H9 (cell line): Measurements from ENCODE around the gene SETBP1. TPM values are rescaled to one million over a fixed set of nuclear protein-coding genes. Genes with fewer than 3 reads are reported as not detected.

Experiments
- DNase-seq: peaks from one replicate; pipeline ENCODE4 v3.0.0-alpha.2; 2017
- H2AFZ ChIP-seq: one replicate; pipeline ENCODE4 v1.6.1; 2013; ENCODE audit warnings: mild to moderate bottlenecking, low read length, control low read depth, moderate library complexity
- H2AK5ac ChIP-seq: 2 replicates; pipeline ENCODE4 v1.6.1; 2013; ENCODE audit warnings: low read length, control low read depth, mixed read lengths; ENCODE audit not compliant: insufficient read length
- H2BK120ac ChIP-seq: one replicate; pipeline ENCODE4 v1.6.1; 2013; ENCODE audit warnings: low read depth, mild to moderate bottlenecking, low read length, control low read depth, inconsistent platforms; ENCODE audit not compliant: poor library complexity, severe bottlenecking
- H2BK12ac ChIP-seq: 2 replicates; pipeline ENCODE4 v1.6.1; 2013; ENCODE audit warnings: low read length, control low read depth, mixed read lengths, low read depth; ENCODE audit not compliant: insufficient read length
- H2BK15ac ChIP-seq: 2 replicates; pipeline ENCODE4 v1.6.1; 2013; ENCODE audit warnings: low read depth, low read length, control low read depth
- H2BK20ac ChIP-seq: one replicate; pipeline ENCODE4 v1.6.1; 2013; ENCODE audit warnings: low read depth, mild to moderate bottlenecking, low read length, control low read depth, inconsistent platforms; ENCODE audit not compliant: poor library complexity, severe bottlenecking
- H2BK5ac ChIP-seq: 2 replicates; pipeline ENCODE4 v1.6.1; 2013; ENCODE audit warnings: low read length, control low read depth, mixed read lengths; ENCODE audit not compliant: insufficient read length
- H3K14ac ChIP-seq: 2 replicates; pipeline ENCODE4 v1.6.1; 2013; ENCODE audit warnings: low read length, control low read depth; ENCODE audit not compliant: insufficient read depth
- H3K18ac ChIP-seq: 2 replicates; pipeline ENCODE4 v1.6.1; 2013; ENCODE audit warnings: low read depth, mild to moderate bottlenecking, mixed read lengths, low read length, control low read depth; ENCODE audit not compliant: insufficient read length
- H3K23ac ChIP-seq: 2 replicates; pipeline ENCODE4 v1.6.1; 2013; ENCODE audit warnings: low read length, control low read depth, mixed read lengths, low read depth; ENCODE audit not compliant: insufficient read length
- H3K23me2 ChIP-seq: 2 replicates; pipeline ENCODE4 v1.6.1; 2013; ENCODE audit warnings: low read depth, mild to moderate bottlenecking, mixed read lengths, low read length, control low read depth; ENCODE audit not compliant: insufficient read length, poor library complexity, severe bottlenecking
- H3K27ac ChIP-seq: 2 replicates; pipeline ENCODE4 v1.5.1; 2013; ENCODE audit warnings: low read length, control low read depth, mixed read lengths, low read depth; ENCODE audit not compliant: insufficient read length
- H3K27me3 ChIP-seq: 2 replicates; pipeline ENCODE4 v1.6.1; 2013; ENCODE audit warnings: low read length, control low read depth, inconsistent platforms; ENCODE audit not compliant: insufficient read depth
- H3K4ac ChIP-seq: 2 replicates; pipeline ENCODE4 v1.6.1; 2013; ENCODE audit warnings: low read depth, mild to moderate bottlenecking, control low read depth, inconsistent platforms, low read length, moderate library complexity
- H3K4me1 ChIP-seq: 2 replicates; pipeline ENCODE4 v1.6.1; 2013; ENCODE audit warnings: low read length, control low read depth, inconsistent platforms; ENCODE audit not compliant: insufficient read depth
- H3K4me2 ChIP-seq: 2 replicates; pipeline ENCODE4 v1.6.1; 2013; ENCODE audit warnings: low read length, control low read depth, mixed read lengths; ENCODE audit not compliant: insufficient read length, insufficient read depth
- H3K56ac ChIP-seq: 2 replicates; pipeline ENCODE4 v1.6.1; 2013; ENCODE audit warnings: low read depth, mild to moderate bottlenecking, mixed read lengths, low read length, control low read depth; ENCODE audit not compliant: insufficient read length
- H3K79me1 ChIP-seq: 2 replicates; pipeline ENCODE4 v1.6.1; 2013; ENCODE audit warnings: low read depth, mild to moderate bottlenecking, moderate library complexity, low read length, control low read depth, inconsistent platforms; ENCODE audit not compliant: insufficient read depth, poor library complexity, severe bottlenecking
- H3K79me2 ChIP-seq: 2 replicates; pipeline ENCODE4 v1.6.1; 2013; ENCODE audit warnings: low read length, control low read depth, inconsistent platforms; ENCODE audit not compliant: insufficient read depth
- H3K9ac ChIP-seq: 2 replicates; pipeline ENCODE4 v1.6.1; 2013; ENCODE audit warnings: low read length, control low read depth, mixed read lengths; ENCODE audit not compliant: insufficient read length; ENCODE audit errors: extremely low read depth
- H3K9me3 ChIP-seq: one replicate; pipeline ENCODE4 v1.6.1; 2013; ENCODE audit warnings: low read depth, low read length, inconsistent platforms; ENCODE audit not compliant: control insufficient read depth
- H3T11ph ChIP-seq: one replicate; pipeline ENCODE4 v1.6.1; 2013; ENCODE audit warnings: mild to moderate bottlenecking, low read length, control low read depth, inconsistent platforms
- H4K20me1 ChIP-seq: one replicate; pipeline ENCODE4 v1.6.1; 2013; ENCODE audit not compliant: control insufficient read depth, insufficient read length, insufficient read depth
- H4K5ac ChIP-seq: 2 replicates; pipeline ENCODE4 v1.6.1; 2013; ENCODE audit warnings: low read depth, mild to moderate bottlenecking, mixed read lengths, low read length, control low read depth; ENCODE audit not compliant: insufficient read length
- H4K8ac ChIP-seq: replicated peaks from 2 replicates; pipeline ENCODE4 v1.6.1; 2013; ENCODE audit warnings: low read length, control low read depth, mixed read lengths, low read depth; ENCODE audit not compliant: insufficient read length
- H4K91ac ChIP-seq: 2 replicates; pipeline ENCODE4 v1.6.1; 2013; ENCODE audit warnings: low read depth, mild to moderate bottlenecking, moderate library complexity, mixed read lengths, low read length, control low read depth; ENCODE audit not compliant: insufficient read length
- H3K27ac Mint-ChIP-seq, 3 experiments: 2 replicates in 2 of 3; 3 replicates in 1 of 3; pipeline ENCODE4 v1.8.0; 2020 to 2021; ENCODE audit warnings: mixed read lengths in 3 of 3, mild to moderate bottlenecking in 1 of 3, moderate library complexity in 1 of 3
- H3K27me3 Mint-ChIP-seq: 2 replicates; pipeline ENCODE4 v1.8.0; 2021; ENCODE audit warnings: low read depth, mild to moderate bottlenecking, moderate library complexity, mixed read lengths
- H3K36me3 Mint-ChIP-seq, 3 experiments: 2 replicates in 2 of 3; 3 replicates in 1 of 3; pipeline ENCODE4 v1.8.0; 2020 to 2021; ENCODE audit warnings: low read depth in 3 of 3, mixed read lengths in 3 of 3; ENCODE audit not compliant: insufficient read depth in 1 of 3
- H3K4me1 Mint-ChIP-seq, 2 experiments: 2 replicates each; pipeline ENCODE4 v1.8.0; 2020; ENCODE audit warnings: mixed read lengths in 2 of 2
- H3K4me3 Mint-ChIP-seq, 2 experiments: 2 replicates in 1 of 2; 3 replicates in 1 of 2; pipeline ENCODE4 v1.8.0; 2020 to 2021; ENCODE audit warnings: mild to moderate bottlenecking in 2 of 2, mixed read lengths in 2 of 2, moderate library complexity in 1 of 2
- H3K9me3 Mint-ChIP-seq, 2 experiments: 2 replicates in 1 of 2; 3 replicates in 1 of 2; pipeline ENCODE4 v1.8.0; 2020; ENCODE audit warnings: mild to moderate bottlenecking in 2 of 2, mixed read lengths in 2 of 2, moderate library complexity in 1 of 2
- CTCF ChIP-seq: fragments of 200-600 bp; sonication (generic); conservative IDR thresholded peaks from 3 replicates; pipeline ENCODE4 v1.8.0; 2021; ENCODE audit warnings: antibody characterized with exemption, mild to moderate bottlenecking
- WGBS: extraction: QIAGEN DNeasy Blood & Tissue Kit; methylation state at CpG from one replicate; pipeline ENCODE4 v1.1.7; 2013; ENCODE audit warnings: missing lambda C conversion rate, low lambda C conversion rate, mixed read lengths; ENCODE audit not compliant: insufficient read length; ENCODE audit errors: extremely low coverage; 5-methylcytosine and 5-hydroxymethylcytosine counted together
- total RNA-seq: library from RNA; stranded (reverse); gene quantifications from 2 replicates; pipeline ENCODE4 v1.2.1, GENCODE V29; 2021

The SETBP1 gene
- total RNA-seq, 1 experiment from 2014 or later = 4.6 TPM

GRCh38 chr18:44740000-44740399 lies 59.3 kb downstream of the SETBP1 start:
- no peak overlapping the region for H2BK5ac ChIP-seq
- no CpG with 5 or more reads among the region's 5 CpGs for WGBS
- H3K27me3 ChIP-seq = no peaks in the 10 kb centered on the region
- H3K56ac ChIP-seq = no peak overlapping the region
- H3K18ac ChIP-seq = no peak overlapping the region
- no peak overlapping the region for H3K23ac ChIP-seq
- H2BK12ac ChIP-seq = no peak overlapping the region
- H3K4me3 Mint-ChIP-seq = no peak overlapping the region
- no peak overlapping the region for H4K5ac ChIP-seq
- DNase-seq = no peak
- no peak overlapping the region for H3K4me2 ChIP-seq
- no peak overlapping the region for H3K27ac Mint-ChIP-seq
- no peak overlapping the region for H3T11ph ChIP-seq
- no peaks in the 10 kb centered on the region for H3K36me3 Mint-ChIP-seq
- no peak overlapping the region for H4K91ac ChIP-seq
- H3K4me1 Mint-ChIP-seq = peaks cover 22 to 34% of the 10 kb centered on the region in 2 experiments
- H3K4me1 ChIP-seq = peaks cover 8% of the 10 kb centered on the region; the same call in 1 of the 2 replicates
- H3K9ac ChIP-seq = no peak overlapping the region
- H3K27ac ChIP-seq = no peak overlapping the region
- no peaks in the 10 kb centered on the region for H3K9me3 Mint-ChIP-seq
- H2BK120ac ChIP-seq = no peak overlapping the region
- H3K79me2 ChIP-seq = no peaks in the 10 kb centered on the region
- H3K79me1 ChIP-seq = no peaks in the 10 kb centered on the region
- no peaks in the 10 kb centered on the region for H3K9me3 ChIP-seq
- no peak overlapping the region for H4K8ac ChIP-seq
- no peak overlapping the region for H2BK20ac ChIP-seq
- no peak for TF ChIP-seq CTCF
- H3K4ac ChIP-seq = no peak overlapping the region
- H3K23me2 ChIP-seq = peaks cover 4% of the 10 kb centered on the region
- H3K27me3 Mint-ChIP-seq = no peaks in the 10 kb centered on the region
- no peak overlapping the region for H2AK5ac ChIP-seq
- H3K14ac ChIP-seq = no peak overlapping the region
- no peaks in the 10 kb centered on the region for H4K20me1 ChIP-seq
- no peak overlapping the region for H2BK15ac ChIP-seq
- H2AFZ ChIP-seq = no peak overlapping the region
